HG02938 (cell line): ENCODE measurements around the gene RAP1GAP.

Source experiments
- ATAC-seq: cut with Tn5 transposase; IDR thresholded peaks from one replicate; pipeline ENCODE4 v1.9.1; 2021; ENCODE audit warnings: mild to moderate bottlenecking, moderate library complexity; ENCODE audit not compliant: unreplicated experiment

The RAP1GAP gene

DNA sequence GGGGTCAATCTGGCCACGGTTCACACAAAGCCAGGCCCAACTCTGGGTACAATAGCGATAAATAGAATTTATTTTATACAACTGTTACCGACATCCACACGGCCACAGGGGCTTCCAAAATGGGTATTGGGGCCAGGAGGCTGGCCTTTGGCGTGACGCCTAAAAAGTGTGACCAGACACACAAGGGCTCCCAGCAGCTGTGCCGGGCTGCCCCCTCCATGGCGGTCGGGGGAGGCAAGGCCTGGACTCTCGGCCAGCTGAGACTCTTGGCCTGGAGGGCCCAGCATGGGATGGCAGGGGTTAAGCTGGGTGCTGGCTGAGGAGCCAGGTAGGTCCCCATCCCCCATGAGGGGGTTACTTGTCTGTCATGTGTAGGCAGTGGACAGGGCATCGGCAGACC lies 73.0 kb downstream of the RAP1GAP start:
- no peak for ATAC-seq

DNA sequence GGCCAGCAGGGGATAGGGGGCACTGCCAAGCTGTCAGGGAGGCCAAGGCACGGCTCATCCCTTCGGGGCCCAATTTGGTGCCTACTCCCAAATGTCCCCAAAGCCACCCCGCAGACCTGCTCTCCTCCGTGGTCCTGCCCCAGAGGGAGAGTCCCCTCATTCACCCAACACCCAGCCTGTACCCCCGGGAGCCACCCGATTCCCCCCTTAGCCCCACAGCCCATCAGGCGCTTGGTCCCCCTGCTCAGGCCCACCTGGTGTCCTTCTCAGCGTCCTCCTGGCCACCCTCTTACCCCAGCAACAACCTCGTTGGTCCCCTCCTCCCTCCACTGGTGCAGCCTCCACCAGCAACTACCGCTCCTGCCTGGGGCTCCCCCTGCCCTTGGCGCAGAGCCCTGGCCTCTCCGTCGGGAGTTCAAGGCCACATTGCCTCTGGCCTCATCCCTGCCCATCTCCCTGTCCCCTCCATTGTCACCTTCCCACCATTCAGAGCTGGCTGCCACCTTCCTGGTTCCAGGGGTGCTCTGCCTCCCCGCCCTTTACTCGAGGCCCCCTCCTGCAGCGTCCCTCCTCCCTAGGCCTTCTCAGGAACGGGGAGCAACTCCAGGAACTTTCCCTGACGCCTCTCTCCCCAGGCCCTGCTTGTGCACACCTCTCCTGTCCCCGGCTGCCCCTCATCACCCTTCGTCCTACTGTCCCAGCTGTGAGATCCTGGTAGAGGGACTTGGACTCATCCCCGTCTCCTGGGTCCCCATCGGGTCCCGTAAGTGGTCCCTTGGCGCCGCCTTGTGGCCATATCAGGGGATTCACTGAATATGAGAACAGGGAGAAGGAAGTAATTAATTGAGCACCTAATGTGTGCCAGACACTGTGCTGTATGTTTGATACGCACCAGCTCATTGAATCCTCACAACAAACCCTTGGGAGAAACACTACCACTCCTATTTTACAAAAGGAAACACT lies 73.9 kb downstream of the RAP1GAP start:
- no peak for ATAC-seq

GRCh38 chr1:21594501-21594900 lies 74.7 kb downstream of the RAP1GAP start:
- no peak for ATAC-seq

DNA sequence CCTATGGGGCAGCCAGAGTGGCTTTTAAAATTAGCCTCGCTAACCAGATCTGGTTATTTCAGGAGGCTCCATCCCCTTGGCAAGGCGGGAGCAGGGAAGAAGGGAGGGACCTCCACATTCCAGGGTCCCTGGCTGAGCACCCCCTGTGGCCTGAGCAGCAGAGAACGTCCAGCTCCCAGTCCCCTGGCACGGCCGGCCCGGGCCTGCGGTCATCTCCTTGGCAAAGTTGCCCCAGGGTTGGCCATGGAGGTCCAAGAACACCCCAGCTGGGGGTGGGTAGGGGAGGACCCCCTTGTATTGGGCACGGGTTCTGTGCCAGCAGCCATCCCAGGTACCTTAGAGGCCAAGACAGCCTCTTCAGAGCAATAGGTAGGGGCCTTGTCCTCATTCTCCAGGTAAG lies 75.9 kb downstream of the RAP1GAP start:
- no peak for ATAC-seq

GRCh38 chr1:21592086-21592865 lies 76.9 kb downstream of the RAP1GAP start:
- ATAC-seq = no peak

- ATAC-seq = no peak
Observed at GRCh38 chr1:21590934-21591333, 78.2 kb downstream of the RAP1GAP start.

DNA sequence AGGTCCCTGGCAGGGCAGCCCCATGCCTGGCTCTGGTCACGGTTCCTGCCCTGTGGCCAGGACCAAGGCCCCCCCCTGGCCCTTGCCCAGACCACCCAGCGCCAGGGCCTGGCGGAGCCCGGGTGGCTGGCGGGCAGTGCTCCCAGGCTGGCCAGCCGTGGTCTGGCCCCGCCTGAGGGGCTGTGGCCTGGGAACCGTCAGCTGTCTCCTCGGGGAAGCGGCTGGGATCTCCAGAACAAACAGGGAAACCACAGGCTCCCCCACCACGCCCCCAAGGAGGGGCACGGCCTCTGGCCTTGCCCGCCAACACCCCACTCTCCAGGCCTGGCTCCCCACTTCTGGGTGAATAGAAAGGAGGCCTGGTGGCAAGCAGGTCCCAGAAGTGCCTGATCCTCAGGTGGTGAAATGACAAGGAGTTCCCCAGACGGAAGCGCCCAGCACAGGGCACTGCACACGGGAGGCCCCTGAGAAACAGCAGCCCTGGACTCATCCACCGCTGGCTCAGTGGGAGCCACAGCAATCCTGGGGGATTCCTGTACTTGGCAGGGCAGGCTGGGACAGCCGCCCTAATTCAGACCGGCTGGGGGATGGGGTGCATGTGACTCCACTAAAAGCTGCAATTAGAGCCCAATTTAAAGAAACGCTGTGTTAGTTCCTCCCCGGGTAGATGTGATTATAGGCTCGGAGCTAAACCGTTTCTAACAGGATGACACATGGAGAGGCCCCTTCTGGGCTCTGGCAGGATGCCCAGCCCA lies 78.9 kb downstream of the RAP1GAP start:
- ATAC-seq = no peak

DNA sequence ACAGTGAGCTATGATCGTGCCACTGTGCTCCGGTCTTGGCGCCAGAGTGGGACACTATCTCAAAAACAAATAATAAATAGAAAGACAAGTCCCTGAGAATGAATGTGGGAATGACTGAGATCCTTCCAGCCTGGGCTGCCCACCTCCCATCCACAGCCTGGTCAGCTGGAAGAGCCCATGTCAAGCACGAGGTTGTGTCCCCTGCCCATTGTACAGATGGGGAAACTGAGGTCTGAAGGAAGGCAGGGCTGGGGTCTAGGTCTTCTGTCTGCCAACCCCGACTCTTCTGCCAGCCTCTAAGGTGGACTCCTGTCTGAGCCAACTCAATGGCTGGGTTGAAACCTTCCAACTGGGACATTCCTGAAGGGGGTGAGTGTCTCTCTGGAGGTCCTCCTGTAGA lies 79.5 kb downstream of the RAP1GAP start:
- ATAC-seq = no peak

DNA sequence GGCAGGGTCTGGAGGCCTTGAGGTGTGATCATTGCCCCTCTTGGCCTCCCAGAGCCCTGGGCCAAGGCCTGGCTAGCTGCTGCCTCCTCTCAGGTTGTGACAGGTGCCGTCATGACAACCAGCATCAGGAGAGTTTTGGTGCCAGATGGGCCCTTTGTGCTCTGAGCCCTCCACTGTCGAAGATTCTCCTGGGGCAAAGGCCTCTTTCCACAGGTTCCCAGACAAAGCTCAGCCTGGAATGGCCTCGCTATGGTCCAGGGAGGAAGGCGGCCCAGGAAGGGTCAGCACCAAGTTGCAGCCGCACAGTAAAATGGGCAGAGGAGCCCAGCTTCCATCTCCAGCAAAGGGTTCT lies 81.6 kb downstream of the RAP1GAP start:
- no peak for ATAC-seq

DNA sequence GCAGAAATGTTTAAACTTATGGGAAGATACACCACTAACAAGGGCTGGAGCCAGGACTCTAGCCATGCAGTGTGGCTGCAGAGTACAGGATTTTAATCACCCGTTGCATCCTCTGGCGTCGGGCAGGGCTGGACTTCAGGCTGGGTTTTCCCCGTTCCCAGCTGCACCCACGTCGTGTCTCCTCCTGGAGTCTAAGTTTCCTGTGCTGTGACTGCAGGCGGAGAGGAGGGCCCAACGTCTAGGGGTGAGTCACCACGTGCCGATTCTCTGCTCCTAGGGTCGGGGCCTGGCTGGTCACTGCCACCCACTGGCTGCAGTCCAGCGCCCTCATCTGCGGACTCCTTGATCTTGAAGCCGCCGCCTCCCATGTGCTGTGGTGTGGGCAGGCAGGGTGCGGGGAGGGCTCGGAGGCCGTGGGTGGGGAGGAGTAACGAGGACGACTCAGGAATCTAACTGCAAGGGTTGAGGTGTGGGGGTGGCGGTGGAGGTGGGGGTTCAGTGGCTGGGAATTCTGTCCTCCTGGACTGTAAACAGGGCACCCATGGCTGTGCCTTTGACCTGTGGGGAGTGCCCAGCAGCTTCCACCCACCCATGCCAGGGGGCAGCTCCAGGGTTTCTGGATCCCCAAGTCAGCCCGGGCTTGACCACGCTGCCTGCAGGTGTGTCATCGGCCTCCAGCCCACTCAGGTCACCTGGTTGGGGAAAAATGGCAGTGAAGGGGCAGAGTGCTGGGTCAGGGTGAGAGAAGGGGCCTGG lies 82.1 kb downstream of the RAP1GAP start:
- no peak for ATAC-seq

GRCh38 chr1:21586222-21586621 lies 82.9 kb downstream of the RAP1GAP start:
- ATAC-seq = no peak

DNA sequence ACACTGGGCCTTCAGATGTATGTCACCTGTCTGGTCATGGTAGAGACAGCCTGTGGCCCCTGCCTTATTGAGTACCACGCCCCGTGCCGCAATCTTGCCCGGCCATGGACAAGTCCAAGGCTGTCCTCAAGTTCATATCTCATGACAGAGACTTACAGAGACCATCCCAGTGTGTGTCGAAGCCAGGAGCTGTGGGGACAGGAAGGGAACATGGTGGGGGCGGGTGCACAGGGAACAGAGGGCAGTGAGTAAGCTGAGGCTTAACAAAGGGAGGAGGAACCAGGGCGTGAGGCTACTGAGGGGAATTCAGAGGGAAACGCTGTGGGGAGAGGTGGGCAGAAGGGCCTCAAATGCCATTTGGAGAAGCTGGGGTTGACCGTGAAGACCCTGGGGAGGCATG lies 84.1 kb downstream of the RAP1GAP start:
- no peak for ATAC-seq

DNA sequence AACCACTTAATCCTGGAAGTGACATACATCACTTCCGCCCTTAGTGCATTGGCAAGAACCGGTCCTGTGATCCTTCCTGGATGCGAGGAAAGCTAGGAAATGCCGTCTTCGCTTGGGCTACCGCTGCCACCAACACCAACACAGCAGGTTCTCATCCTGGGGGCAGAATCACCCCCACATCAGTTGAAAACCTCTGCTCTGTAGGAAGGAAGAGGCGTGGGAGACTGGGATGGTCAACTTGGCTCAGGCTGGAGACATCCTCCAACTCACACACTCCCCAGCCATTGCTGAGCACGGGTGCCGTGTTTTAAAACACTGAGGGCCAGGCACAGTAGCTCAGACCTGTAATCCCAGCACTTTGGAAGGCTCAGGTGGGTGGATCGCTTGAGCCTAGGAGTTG lies 85.1 kb downstream of the RAP1GAP start:
- no peak for ATAC-seq

DNA sequence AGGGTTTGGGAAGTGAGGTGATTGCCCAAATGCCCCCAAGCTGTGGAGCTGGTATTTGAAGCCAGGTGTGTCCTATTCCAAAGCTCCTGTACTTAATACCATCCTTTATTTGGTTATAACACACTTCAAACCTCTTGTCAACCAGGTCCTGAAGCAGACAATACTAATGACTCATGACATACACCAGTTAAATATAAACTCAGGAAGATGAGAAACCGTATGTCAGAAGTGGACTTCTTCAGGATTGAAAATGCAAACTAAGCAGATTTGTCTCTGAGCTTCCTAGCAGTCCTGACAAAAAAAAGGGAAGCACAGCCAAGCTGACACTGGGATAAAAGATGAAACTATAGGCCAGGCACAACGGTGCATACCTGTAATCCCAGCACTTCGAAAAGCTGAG lies 89.4 kb downstream of the RAP1GAP start:
- no peak for ATAC-seq

DNA sequence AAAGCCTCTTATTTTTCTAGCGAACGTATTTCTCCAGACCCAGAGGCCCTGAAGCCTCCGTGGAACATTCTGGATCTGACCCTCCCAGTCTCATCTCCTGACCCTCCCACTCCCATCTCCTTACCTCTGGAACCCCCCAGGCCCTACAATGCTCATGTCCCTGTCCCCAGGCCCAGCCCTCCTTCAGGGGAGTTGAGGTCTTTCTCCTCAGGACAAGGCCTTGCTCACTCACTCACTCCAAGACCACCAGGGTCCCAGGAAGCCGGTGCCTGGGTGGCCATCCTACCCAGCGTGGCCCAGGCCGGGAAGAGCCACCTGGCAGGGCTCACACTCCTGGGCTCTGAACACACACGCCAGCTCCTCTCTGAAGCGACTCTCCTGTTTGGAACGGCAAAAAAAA lies 91.2 kb downstream of the RAP1GAP start:
- ATAC-seq = no peak

GRCh38 chr1:21577324-21577723 lies 91.8 kb downstream of the RAP1GAP start:
- ATAC-seq = no peak

- no peak for ATAC-seq
Observed at GRCh38 chr1:21576798-21577187, 92.4 kb downstream of the RAP1GAP start.

DNA sequence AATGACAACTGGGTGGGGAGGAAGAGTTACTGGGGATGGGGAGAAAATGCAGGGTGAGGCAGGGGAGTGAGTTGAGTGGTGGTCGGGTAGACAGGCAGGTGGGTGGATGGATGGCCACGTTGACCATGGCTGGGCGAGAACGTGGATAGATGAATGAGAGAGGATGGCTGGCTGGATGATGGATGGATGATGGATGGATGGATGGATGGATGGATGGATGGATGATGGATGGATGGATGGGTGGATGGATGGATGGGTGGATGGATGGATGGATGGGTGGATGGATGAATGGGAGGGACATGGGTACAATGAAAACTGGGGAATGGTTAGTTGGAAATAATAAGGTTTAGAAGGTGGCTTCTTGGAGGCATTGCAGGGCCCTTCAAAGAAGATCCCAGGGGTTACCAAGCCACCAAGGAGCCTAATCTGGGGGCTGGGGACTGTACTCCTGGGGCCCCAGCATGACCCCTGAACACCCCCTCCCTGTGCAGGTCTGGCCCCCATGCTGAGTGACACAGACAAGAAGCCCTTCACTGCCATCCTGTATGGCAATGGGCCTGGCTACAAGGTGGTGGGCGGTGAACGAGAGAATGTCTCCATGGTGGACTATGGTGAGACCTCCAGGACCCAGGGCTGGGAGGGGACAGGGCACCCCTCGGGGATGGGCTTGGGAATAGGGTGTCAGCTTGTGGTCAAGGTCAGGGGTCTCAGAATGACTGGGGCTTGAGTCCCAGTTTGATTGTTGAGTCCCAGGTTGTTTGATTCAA lies 92.9 kb downstream of the RAP1GAP start:
- ATAC-seq = no peak

DNA sequence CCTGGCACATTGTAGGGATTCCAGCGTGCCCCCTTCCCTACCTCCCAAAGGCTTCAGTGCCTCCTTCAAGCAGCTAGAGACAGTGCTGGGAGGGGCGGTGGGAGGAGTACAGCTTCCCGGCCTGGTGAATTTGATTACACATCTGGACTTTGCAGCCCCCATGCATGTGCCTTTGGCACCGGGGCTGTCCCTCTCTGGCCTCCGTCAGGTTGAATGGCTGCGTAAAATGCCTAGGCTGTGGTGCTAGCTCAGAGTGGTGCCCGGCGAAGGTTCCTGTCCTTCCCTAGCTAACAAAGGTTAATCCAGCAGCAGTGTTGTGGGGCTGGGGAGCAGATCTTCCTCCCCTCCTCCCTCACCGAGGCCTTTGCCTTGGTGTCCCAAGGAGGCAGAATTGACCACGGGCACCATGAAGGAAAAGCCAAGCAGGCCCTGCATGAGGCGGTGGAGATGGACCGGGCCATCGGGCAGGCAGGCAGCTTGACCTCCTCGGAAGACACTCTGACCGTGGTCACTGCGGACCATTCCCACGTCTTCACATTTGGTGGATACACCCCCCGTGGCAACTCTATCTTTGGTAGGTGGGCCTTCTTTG lies 93.7 kb downstream of the RAP1GAP start:
- ATAC-seq = no peak
